ENCODE results near the gene EIF4ENIF1. TPM values are rescaled to one million over a fixed set of nuclear protein-coding genes. Genes with fewer than 3 reads are reported as not detected.

Gene EIF4ENIF1
- total RNA-seq, 1 donor from 2014 or later: 41.9 TPM

DNA sequence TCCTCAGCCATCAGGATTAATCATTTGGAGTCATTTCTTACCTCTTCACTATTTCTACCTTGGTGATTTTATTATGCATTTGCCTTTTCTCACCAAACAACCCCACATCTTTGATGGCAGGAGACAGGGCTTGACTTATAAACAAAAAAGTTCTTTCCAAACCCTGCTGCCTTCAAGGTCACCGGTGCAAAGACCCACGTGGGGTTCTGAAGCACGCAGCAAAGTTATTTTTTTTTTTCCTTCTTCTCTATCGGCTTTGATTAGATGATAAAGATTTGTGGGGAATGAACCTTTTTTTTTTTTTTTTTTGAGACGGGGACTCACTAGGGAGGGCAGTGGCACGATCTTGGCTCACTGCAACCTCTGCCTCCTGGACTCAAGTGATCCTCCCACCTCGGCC is 46.1 kb downstream of the EIF4ENIF1 start:
- no peak for DNase-seq
- peaks cover 10% of the 10 kb centered on the region for H3K36me3 Mint-ChIP-seq (ENCODE audit: unreplicated experiment)
- no peaks in the 10 kb centered on the region for H3K9me3 Mint-ChIP-seq (ENCODE audit: unreplicated experiment)
- H3K4me3 Mint-ChIP-seq (ENCODE audit: unreplicated experiment): no peak overlapping the region
- no peaks in the 10 kb centered on the region for H3K4me1 Mint-ChIP-seq (ENCODE audit: low read depth, unreplicated experiment)
- no peak overlapping the region for H3K27ac Mint-ChIP-seq (ENCODE audit: unreplicated experiment)
- H3K27me3 Mint-ChIP-seq (ENCODE audit: unreplicated experiment): peaks cover 1% of the 10 kb centered on the region
- TF ChIP-seq, protein P1, sequence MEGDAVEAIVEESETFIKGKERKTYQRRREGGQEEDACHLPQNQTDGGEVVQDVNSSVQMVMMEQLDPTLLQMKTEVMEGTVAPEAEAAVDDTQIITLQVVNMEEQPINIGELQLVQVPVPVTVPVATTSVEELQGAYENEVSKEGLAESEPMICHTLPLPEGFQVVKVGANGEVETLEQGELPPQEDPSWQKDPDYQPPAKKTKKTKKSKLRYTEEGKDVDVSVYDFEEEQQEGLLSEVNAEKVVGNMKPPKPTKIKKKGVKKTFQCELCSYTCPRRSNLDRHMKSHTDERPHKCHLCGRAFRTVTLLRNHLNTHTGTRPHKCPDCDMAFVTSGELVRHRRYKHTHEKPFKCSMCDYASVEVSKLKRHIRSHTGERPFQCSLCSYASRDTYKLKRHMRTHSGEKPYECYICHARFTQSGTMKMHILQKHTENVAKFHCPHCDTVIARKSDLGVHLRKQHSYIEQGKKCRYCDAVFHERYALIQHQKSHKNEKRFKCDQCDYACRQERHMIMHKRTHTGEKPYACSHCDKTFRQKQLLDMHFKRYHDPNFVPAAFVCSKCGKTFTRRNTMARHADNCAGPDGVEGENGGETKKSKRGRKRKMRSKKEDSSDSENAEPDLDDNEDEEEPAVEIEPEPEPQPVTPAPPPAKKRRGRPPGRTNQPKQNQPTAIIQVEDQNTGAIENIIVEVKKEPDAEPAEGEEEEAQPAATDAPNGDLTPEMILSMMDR (IDR thresholded peaks at IDR 0.05; ENCODE audit: partially characterized antibody, unreplicated experiment): no peak

DNA sequence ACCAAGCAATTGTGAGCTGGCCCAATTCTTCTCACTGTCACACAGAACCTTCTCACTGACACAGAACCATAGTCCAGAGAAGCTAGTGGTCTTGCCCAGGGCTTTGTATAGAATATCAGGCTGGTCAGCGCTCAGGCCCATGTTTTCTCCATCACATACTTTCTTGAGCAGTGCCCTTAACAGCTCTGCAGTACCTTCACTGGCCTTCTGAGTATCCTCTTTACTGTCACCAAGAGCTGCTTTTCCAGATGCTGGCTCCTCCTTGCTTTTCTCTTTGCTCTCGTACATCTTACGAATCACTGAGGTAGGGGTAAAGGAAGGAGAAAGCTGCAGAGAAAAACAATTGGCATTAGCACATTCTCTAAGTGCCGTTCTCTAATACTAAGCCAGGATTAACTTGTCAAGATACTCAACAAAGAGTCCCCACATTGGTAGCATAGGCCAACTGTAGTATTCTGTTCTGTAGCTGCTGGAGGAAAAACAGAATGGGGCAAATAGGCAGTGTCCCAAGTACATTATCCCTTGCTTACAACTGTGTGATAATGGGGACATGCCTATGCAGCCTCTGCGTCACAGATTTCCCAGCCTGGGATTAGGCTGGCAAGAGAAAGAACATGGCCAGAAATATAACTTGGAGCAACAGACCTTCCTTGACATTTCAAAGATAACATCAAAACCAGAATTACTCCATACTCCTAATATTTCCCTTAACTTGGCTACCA is 46.7 kb downstream of the EIF4ENIF1 start:
- TF ChIP-seq, protein P1 (IDR thresholded peaks at IDR 0.05; ENCODE audit: partially characterized antibody, unreplicated experiment): no peak
- Mint-ChIP-seq H3K36me3 (ENCODE audit: unreplicated experiment) (peaks cover 10% of the 10 kb centered on the region), H3K27me3 (ENCODE audit: unreplicated experiment) (peaks cover 1% of the 10 kb centered on the region), H3K9me3 (ENCODE audit: unreplicated experiment) (no peaks in the 10 kb centered on the region), H3K27ac (ENCODE audit: unreplicated experiment) (no peak overlapping the region), H3K4me1 (ENCODE audit: low read depth, unreplicated experiment) (no peaks in the 10 kb centered on the region), H3K4me3 (ENCODE audit: unreplicated experiment) (no peak overlapping the region)
- no peak for DNase-seq

DNA sequence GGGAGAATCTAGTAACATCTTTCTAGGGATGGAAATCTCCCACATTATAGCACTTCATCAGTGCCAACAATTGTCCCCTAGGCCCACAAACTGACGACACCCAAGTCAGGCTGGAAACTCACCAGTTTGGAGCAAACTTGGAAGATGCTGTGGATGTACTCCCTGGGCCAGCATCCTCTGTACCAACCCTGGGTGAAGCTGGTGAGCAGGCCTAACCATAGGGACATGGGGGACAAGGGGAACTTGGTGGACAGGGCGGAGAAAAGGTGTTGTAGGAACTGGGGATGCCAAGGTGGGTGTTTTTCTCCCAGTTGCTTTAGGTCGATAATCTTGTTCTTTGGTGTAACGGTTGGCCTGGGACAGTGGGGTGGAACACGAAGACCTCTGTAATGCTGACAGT is 48.0 kb downstream of the EIF4ENIF1 start:
- Mint-ChIP-seq H3K27ac (ENCODE audit: unreplicated experiment) (no peak overlapping the region), H3K9me3 (ENCODE audit: unreplicated experiment) (no peaks in the 10 kb centered on the region), H3K36me3 (ENCODE audit: unreplicated experiment) (peaks cover 14% of the 10 kb centered on the region), H3K4me3 (ENCODE audit: unreplicated experiment) (no peak overlapping the region), H3K4me1 (ENCODE audit: low read depth, unreplicated experiment) (no peaks in the 10 kb centered on the region), H3K27me3 (ENCODE audit: unreplicated experiment) (peaks cover 1% of the 10 kb centered on the region)
- no peak for DNase-seq
- TF ChIP-seq, protein P1 (IDR thresholded peaks at IDR 0.05; ENCODE audit: partially characterized antibody, unreplicated experiment): no peak

DNA sequence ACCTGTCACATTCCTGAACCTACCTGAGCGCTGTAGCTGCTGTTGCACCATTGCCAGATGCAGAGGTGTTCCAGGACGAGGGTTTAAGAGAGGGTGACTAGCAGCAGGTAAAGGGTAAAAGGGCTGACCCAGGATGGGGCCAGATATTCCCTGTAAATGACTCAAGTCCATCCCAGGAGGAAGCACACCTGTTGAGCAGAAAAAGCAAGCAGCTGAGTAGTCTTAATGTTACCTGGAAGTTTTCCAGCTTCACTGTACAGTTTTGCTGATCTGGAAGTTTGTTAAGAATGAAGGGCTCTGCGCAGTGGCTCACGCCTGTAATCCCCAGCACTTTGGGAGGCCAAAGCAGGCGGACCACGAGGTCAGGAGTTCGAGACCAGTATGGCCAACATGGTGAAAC is 49.0 kb downstream of the EIF4ENIF1 start:
- peaks cover 1% of the 10 kb centered on the region for H3K27me3 Mint-ChIP-seq (ENCODE audit: unreplicated experiment)
- DNase-seq: no peak
- no peaks in the 10 kb centered on the region for H3K4me1 Mint-ChIP-seq (ENCODE audit: low read depth, unreplicated experiment)
- H3K27ac Mint-ChIP-seq (ENCODE audit: unreplicated experiment): no peak overlapping the region
- peaks cover 14% of the 10 kb centered on the region for H3K36me3 Mint-ChIP-seq (ENCODE audit: unreplicated experiment)
- no peak overlapping the region for H3K4me3 Mint-ChIP-seq (ENCODE audit: unreplicated experiment)
- TF ChIP-seq, protein P1 (IDR thresholded peaks at IDR 0.05; ENCODE audit: partially characterized antibody, unreplicated experiment): no peak
- H3K9me3 Mint-ChIP-seq (ENCODE audit: unreplicated experiment): no peaks in the 10 kb centered on the region

DNA sequence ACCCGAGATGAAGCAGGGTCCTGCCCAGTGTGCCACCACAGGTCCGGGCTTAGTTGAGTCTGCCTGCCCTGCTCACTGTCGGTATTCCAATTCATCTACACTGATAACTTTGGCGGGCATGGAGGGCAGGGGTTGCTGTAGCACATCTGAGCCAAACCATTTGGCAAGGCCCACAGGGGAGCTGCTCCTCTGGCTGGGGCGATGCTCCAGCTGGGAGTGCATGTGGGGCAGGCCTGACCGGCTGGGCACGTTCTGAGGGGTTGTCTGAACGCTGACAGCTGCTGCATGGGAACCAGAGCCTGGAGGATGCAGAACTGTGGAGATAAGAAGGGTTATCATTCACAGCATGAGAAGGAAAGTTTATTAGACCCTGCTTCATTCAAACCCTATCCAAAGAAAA is 49.8 kb downstream of the EIF4ENIF1 start:
- Mint-ChIP-seq H3K27ac (ENCODE audit: unreplicated experiment) (no peak overlapping the region), H3K9me3 (ENCODE audit: unreplicated experiment) (no peaks in the 10 kb centered on the region), H3K4me3 (ENCODE audit: unreplicated experiment) (no peak overlapping the region), H3K27me3 (ENCODE audit: unreplicated experiment) (peaks cover 1% of the 10 kb centered on the region), H3K4me1 (ENCODE audit: low read depth, unreplicated experiment) (no peaks in the 10 kb centered on the region), H3K36me3 (ENCODE audit: unreplicated experiment) (peaks cover 12% of the 10 kb centered on the region)
- TF ChIP-seq, protein P1 (IDR thresholded peaks at IDR 0.05; ENCODE audit: partially characterized antibody, unreplicated experiment): no peak
- DNase-seq: no peak

Measured in glutamatergic neuron (in vitro differentiated cells).